ENCODE results near the gene CSNK1E.

The CSNK1E gene

GRCh38 chr22:38255697-38256096 is 61.5 kb downstream of the CSNK1E start:
- TF ChIP-seq CTCF (IDR thresholded peaks at IDR 0.05; ENCODE audit: control extremely low read depth, extremely low read depth, low read depth, missing control alignments), result no peak
- DNase-seq (ENCODE audit: extremely low spot score), result no peak
- CTCF ChIA-PET, result no interaction called here
- POLR2A ChIA-PET, result no interaction called here

GRCh38 chr22:38251341-38251692 is 65.9 kb downstream of the CSNK1E start:
- DNase-seq (ENCODE audit: extremely low spot score), result no peak
- ChIA-PET CTCF (interaction anchor here (4.0 kb wide), 1 partner anchor 10 kb away, joined by 15 read pairs; no protein-coding TSS in a partner anchor), POLR2A (no interaction called here)
- TF ChIP-seq CTCF (IDR thresholded peaks at IDR 0.05; ENCODE audit: control extremely low read depth, extremely low read depth, low read depth, missing control alignments), result no peak

GRCh38 chr22:38250643-38251340 is 66.4 kb downstream of the CSNK1E start:
- ChIA-PET POLR2A (no interaction called here), CTCF (interaction anchor here (1.0 to 4.0 kb wide), 2 partner anchors 8 to 11 kb away, joined by 3 to 15 read pairs; no protein-coding TSS in a partner anchor)
- DNase-seq (ENCODE audit: extremely low spot score), result no peak
- TF ChIP-seq CTCF (IDR thresholded peaks at IDR 0.05; ENCODE audit: control extremely low read depth, extremely low read depth, low read depth, missing control alignments), result no peak

GRCh38 chr22:38249803-38250642 is 67.2 kb downstream of the CSNK1E start:
- no peak for DNase-seq (ENCODE audit: extremely low spot score)
- ChIA-PET CTCF (interaction anchor here (1.0 to 4.0 kb wide), 2 partner anchors 9 to 12 kb away, joined by 3 to 15 read pairs; no protein-coding TSS in a partner anchor), POLR2A (no interaction called here)
- TF ChIP-seq CTCF (IDR thresholded peaks at IDR 0.05; ENCODE audit: control extremely low read depth, extremely low read depth, low read depth, missing control alignments), result no peak

GRCh38 chr22:38249301-38249700 is 67.9 kb downstream of the CSNK1E start:
- ChIA-PET POLR2A (no interaction called here), CTCF (interaction anchor here (4.0 kb wide), 1 partner anchor 13 kb away, joined by 15 read pairs; no protein-coding TSS in a partner anchor)
- no peak for DNase-seq (ENCODE audit: extremely low spot score)
- TF ChIP-seq CTCF (IDR thresholded peaks at IDR 0.05; ENCODE audit: control extremely low read depth, extremely low read depth, low read depth, missing control alignments), result no peak

GRCh38 chr22:38248280-38248679 is 69.0 kb downstream of the CSNK1E start:
- POLR2A ChIA-PET, result no interaction called here
- TF ChIP-seq CTCF (IDR thresholded peaks at IDR 0.05; ENCODE audit: control extremely low read depth, extremely low read depth, low read depth, missing control alignments), result no peak
- CTCF ChIA-PET, result interaction anchor here (4.0 kb wide), 1 partner anchor 14 kb away, joined by 15 read pairs; no protein-coding TSS in a partner anchor

More at GRCh38 chr22:38248280-38248679, 69.0 kb downstream of the CSNK1E start:
- no peak for DNase-seq (ENCODE audit: extremely low spot score)
